GM19035 (cell line): ENCODE results near the gene CRACDL.

Experiments
- ATAC-seq: cut with Tn5 transposase; IDR thresholded peaks from one replicate; pipeline ENCODE4 v1.9.1; 2021; ENCODE audit not compliant: unreplicated experiment

The CRACDL gene

DNA sequence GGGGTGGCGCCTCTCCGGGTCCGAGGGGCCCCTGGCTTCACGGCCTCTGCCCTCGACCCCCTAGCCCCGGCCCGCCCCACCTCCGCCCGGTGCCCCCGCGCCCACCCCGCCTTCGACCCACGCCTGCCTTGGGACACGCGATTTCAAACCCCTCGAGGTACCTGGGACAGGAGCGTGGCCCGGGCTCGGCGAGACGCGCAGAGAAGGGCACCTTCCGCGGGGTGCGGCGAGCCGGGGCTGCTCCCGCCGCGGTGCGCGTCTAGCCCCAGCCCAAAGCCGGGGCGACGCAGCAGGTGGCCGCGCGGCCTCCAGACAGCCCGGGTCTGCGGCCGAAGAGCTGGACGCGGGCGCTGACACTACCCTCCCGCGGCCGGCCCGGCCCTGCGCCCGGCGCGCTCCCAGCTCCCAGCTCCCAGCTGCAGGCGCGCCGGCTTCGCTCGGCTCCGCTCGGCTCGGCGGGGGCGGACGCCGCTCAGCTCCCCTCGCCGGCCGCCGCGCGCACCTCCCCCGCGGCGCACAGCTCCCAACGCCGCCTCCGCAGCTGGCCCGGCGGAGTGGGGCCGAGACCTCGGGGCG lies at the start of gene CRACDL:
Gene CRACDL, minus strand, starts transcription at position 449 of the 576 bp plus-strand sequence. CDS start 89,425 bp downstream, outside the sequence.
- no peak for ATAC-seq

GRCh38 chr2:98975611-98976010 lies 39.6 kb upstream of the CRACDL start:
- no peak for ATAC-seq

GRCh38 chr2:98972582-98973167 lies 36.6 kb upstream of the CRACDL start:
- no peak for ATAC-seq

- ATAC-seq, result no peak
Observed at GRCh38 chr2:98959810-98960507, 23.9 kb upstream of the CRACDL start.

DNA sequence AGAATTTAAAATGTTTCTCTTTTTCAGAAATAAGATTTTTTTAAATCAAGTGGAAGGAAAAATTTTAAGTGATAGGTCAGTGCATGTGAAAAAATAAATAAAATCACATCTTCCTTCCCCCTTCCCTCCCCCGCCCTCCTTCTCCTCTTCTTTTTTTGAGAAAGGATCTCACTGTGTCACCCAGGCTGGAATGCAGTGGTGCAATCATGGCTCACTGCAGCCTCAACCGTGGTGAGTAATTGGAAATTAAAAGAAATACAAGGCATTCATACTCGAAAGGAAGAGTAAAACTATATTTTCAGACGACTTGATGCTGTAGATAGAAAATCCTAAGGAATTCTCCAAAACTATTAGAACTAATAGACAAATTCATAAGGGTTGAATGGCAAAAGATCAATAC lies 16.9 kb upstream of the CRACDL start:
- no peak for ATAC-seq

GRCh38 chr2:98948956-98949739 lies 13.1 kb upstream of the CRACDL start:
- no peak for ATAC-seq

- no peak for ATAC-seq
Observed at GRCh38 chr2:98947554-98947953, 11.5 kb upstream of the CRACDL start.

DNA sequence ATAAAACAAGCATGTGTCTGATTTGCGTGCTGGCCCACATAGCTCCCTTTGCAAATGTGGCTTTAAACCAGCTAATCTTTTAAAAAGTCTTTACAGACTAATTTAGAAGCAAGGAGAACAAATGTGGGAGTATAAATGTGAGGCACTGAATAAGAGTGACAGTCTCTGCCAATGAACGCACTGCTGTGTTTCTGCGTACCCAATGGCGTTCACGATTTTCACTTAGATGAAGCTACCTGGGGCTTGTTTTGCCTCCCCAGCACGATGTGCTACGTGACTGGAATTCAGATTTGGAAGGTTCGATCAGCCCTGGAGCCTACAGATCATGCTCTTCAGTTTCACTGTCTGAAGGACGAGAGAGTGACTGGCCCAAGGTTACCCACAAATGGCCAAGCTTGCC lies 10.8 kb upstream of the CRACDL start:
- no peak for ATAC-seq

DNA sequence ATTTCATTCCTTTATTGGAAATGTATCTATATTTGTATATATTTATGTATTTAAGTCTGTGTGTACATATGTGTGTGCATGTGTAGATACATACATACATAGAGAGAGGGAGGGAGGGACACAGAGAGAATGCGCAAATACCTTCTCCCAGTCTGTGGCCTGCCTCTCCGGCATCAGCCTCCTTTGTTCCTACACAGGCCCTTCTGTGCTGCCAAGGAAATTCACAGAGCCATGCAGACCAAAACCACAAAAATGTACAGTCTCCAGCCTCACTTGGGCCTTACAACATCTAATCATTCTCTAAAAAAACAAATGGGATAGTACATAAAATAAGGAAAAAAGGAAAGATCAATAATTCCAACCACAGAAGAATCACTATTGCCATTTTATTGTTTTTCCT lies 8.8 kb upstream of the CRACDL start:
- ATAC-seq, result no peak

- no peak for ATAC-seq
Observed at GRCh38 chr2:98940102-98940501, 4.1 kb upstream of the CRACDL start.

DNA sequence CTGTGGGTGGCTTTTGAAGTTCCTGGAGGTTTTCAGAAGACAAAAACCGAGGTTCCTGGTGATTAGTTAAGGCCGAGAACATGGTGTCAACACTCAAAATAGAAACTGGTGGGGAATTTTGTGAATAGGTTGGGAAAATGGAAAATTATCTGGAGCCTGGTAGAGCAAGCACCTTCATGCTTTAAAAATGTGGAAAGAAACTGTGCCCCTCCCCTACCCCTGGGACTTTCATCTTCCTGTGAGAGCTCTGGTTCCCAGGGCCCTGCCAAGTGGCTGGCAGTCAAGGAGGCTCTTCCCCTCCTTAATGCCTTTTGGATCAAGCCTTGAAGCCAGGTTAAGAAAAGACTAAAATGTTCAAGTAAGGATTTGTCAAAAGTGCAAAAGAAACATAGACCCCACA lies 1.9 kb upstream of the CRACDL start:
- no peak for ATAC-seq

GRCh38 chr2:98936353-98937351 lies 627 bp upstream of the CRACDL start:
- ATAC-seq, result no peak

- no peak for ATAC-seq
Observed at GRCh38 chr2:98935111-98935770, 784 bp downstream of the CRACDL start.

- no peak for ATAC-seq
Observed at GRCh38 chr2:98932778-98933343, 3.2 kb downstream of the CRACDL start.

DNA sequence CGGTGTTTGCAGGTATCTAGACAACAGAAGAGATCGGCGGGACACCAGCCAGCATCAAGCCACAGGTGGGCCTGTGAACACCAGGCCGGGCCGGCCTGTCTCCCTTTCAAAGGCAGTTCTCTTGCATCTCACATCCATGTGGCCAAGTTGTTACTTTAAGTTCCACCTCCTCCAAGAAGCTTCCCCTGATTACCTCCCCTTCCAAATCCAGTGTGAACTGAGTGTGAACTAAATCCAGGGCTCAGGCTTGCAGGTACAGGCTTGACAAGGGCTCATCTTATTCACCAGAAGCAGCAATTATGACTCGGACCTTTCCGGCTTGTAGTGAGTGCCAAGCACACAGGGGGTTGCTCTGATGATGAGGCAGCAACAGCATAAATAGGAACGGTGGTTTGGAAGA lies 3.9 kb downstream of the CRACDL start:
- ATAC-seq, result no peak

DNA sequence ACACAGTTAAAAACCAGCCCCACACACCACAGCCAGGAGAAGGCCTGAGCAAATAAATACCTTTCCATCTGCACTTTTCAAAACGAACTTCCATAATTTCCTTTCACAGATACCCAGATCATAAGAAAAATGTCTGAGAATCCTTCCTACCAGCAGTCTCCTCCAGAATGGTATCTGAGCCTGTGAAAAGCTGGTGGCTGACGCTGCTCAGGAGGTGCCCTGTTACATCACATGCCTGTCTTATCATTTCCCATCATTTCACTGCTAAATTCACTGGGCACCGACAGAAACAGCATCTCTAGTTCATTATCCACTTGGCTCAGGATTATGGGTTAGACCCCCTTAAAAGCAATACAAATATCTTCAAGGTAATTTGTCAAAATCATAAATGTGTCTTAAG lies 4.4 kb downstream of the CRACDL start:
- no peak for ATAC-seq

- no peak for ATAC-seq
Observed at GRCh38 chr2:98929920-98930319, 6.1 kb downstream of the CRACDL start.

GRCh38 chr2:98928242-98928641 lies 7.8 kb downstream of the CRACDL start:
- ATAC-seq, result no peak

GRCh38 chr2:98927027-98927426 lies 9.0 kb downstream of the CRACDL start:
- ATAC-seq, result no peak

- ATAC-seq, result no peak
Observed at GRCh38 chr2:98926601-98927000, 9.4 kb downstream of the CRACDL start.
